Body of pancreas (tissue), 4 donors: Measurements from ENCODE around the gene HCFC1R1. TPM values are rescaled to one million over a fixed set of nuclear protein-coding genes. Genes with fewer than 3 reads are reported as not detected.
A peak's percentile ranks its signal among the peaks of the same experiment; 100 is the strongest.

ENCODE experiments used
- ATAC-seq: fragments of 150-250 bp; one replicate; pipeline ENCODE4 v1.9.1; 2016
- DNase-seq, 4 donors: peaks; one replicate each; pipeline ENCODE4 v3.0.0-alpha.2; 2019
- H3K27ac ChIP-seq, 4 donors: fragments of 200-600 bp; sonication (generic); 1 replicate in 3 of 4; 2 replicates in 1 of 4; pipeline versions ENCODE4 v1.5.1 to v1.6.1; 2016 to 2019; ENCODE audit warnings: mild to moderate bottlenecking in 1 of 4, mixed read lengths in 1 of 4, moderate library complexity in 1 of 4
- H3K27me3 ChIP-seq, 2 donors: fragments of 200-600 bp; sonication (generic); one replicate each; pipeline ENCODE4 v1.6.0; 2016; ENCODE audit warnings: mild to moderate bottlenecking in 1 of 2
- H3K36me3 ChIP-seq, 2 donors: fragments of 200-600 bp; sonication (generic); replicated peaks in 1 of 2; 2 replicates each; pipeline ENCODE4 v1.5.1; 2016; ENCODE audit warnings: low read depth in 2 of 2; ENCODE audit not compliant: insufficient read depth in 1 of 2
- H3K4me1 ChIP-seq: fragments of 200-600 bp; sonication (generic); one replicate; pipeline ENCODE4 v1.6.0; 2016
- H3K4me3 ChIP-seq, 2 donors: fragments of 200-600 bp; sonication (generic); 1 replicate in 1 of 2; 2 replicates in 1 of 2; pipeline ENCODE4 v1.5.1; 2016 to 2019
- H3K9me3 ChIP-seq, 3 donors: fragments of 200-600 bp; sonication (generic); 1 replicate in 2 of 3; 2 replicates in 1 of 3; pipeline ENCODE4 v1.5.1; 2016
- CTCF ChIP-seq, 7 experiments: fragments of 450-650 bp in 4 of 7; fragments of 200-600 bp in 3 of 7; sonication (generic) in 3 of 7; IDR thresholded peaks; one replicate each; pipeline ENCODE4 v1.5.1; 2016 to 2019; ENCODE audit warnings: antibody characterized with exemption in 7 of 7
- POLR2A ChIP-seq, 3 donors: fragments of 450-650 bp; IDR thresholded peaks; one replicate each; pipeline ENCODE4 v1.6.1; 2016; ENCODE audit warnings: antibody characterized with exemption in 3 of 3, mild to moderate bottlenecking in 2 of 3
- WGBS, 2 donors: methylation state at CpG; one replicate each; pipeline ENCODE4 v1.1.5; 2017; 5-methylcytosine and 5-hydroxymethylcytosine counted together
- intact Hi-C: fragments of 100-400 bp; cut with DNase I; formaldehyde crosslinking; loops from one replicate; pipeline ENCODE4 v1.15.1; 2023
- total RNA-seq, 2 donors: library from RNA; depleted of rRNA; stranded (reverse); fragments of >200 nt; gene quantifications; one replicate each; pipeline ENCODE4 v1.1.0, GENCODE V29; 2016

Gene HCFC1R1
- total RNA-seq, 2 donors from 2014 or later, result 6.9 to 15.3 TPM

GRCh38 chr16:3035289-3035971 is 11.7 kb upstream of the HCFC1R1 start:
- peak; percentile 62 for ATAC-seq
- H3K27me3 ChIP-seq, result no peaks in the 10 kb centered on the region
- no peaks in the 10 kb centered on the region for H3K9me3 ChIP-seq
- intact Hi-C loops, result no loop called here
- peak; percentile 87 to 94 (median 91) for DNase-seq
- WGBS, 2 donors, result 11 to 12% methylated on average over 5 to 19 of the region's 19 CpGs
- peaks cover 72% of the 10 kb centered on the region for H3K4me1 ChIP-seq
- peak overlapping the region; percentile 95 for H3K27ac ChIP-seq
- no peaks in the 10 kb centered on the region for H3K36me3 ChIP-seq
- peak in 1 of 3 donors; percentile 42 for TF ChIP-seq POLR2A (IDR thresholded peaks at IDR 0.05)
- TF ChIP-seq CTCF (IDR thresholded peaks at IDR 0.05), result no peak
- H3K4me3 ChIP-seq, result peak overlapping the region; percentile 52 to 92

DNA sequence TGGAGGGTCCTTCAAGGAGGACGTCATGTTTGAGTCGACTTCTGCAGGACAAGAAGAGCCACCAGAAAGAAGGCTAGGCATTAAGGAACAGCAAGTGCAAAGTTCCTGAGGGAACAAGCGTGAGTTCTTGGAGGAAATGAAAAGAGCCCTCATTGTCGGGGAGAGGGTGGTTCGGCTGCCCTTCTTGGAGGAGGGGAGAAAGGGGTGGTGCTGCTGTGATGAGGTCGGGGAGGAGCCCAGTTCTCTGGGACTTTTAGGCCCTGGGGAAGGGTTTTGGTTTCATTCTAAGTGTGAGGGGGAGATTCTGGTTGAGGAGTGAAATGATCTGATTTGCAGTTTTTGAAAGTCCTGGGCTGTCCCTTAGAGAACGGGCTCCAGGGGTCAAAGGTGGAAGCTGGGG is 8.9 kb upstream of the HCFC1R1 start:
- no peak overlapping the region for H3K27ac ChIP-seq
- TF ChIP-seq POLR2A (IDR thresholded peaks at IDR 0.05), result no peak
- TF ChIP-seq CTCF (IDR thresholded peaks at IDR 0.05), result no peak
- no peak overlapping the region for H3K4me3 ChIP-seq
- intact Hi-C loops, result no loop called here
- H3K36me3 ChIP-seq, result peaks cover 0 to 6% of the 10 kb centered on the region in 2 donors
- no peak for DNase-seq
- H3K4me1 ChIP-seq, result peaks cover 77% of the 10 kb centered on the region
- WGBS, 2 donors, result 64 to 76% methylated on average over 7 of the region's 7 CpGs
- ATAC-seq, result no peak
- H3K27me3 ChIP-seq, result no peaks in the 10 kb centered on the region
- H3K9me3 ChIP-seq, result no peaks in the 10 kb centered on the region

DNA sequence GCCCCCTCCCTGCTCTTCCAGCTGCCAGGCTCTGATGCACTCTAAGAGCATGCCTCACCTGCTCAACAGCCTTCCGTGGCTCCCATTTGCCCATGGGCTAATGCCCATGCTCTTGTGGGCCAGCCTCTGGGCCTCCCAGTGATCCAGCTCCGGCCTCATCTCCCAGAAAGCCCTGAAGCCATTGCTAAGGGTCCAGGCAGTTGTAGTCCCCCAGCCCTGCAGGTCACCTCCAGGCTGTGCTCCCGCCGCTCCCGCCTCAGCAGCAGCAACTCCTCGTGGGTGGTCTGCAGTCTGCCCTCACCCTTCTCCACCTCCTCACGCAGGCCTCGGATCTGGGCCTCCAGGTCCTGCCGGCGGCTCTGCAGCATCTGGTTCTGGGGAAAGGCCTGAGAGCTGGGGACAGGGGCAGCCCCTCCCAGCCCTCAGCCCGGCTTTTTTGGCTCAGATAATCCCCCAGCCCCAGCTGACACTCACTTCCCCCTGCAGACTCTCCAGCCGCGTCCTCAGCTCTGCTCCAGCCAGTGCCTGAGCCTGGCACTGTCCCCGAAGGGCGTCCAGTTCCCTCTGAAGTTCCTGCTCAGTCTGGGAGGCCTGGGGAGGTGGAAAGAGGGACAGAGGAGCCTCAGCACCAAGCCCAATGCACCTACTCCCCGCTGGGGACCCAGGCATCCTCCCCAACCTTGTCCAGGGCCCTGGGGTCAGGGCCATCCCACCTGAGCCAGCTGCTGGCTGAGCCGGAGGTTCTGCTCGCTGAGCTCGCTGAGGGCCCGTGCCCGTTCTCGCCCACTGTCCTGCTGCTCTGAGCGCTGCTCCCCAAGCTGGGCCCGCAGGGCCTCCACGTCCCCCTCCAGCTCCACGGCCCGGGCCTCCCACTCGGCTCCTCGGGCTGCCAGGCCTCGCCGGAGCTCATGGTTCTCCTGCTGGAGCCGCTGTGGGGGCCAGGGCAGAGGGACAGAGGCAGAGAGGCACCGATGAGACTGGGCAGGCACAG is 6.8 kb upstream of the HCFC1R1 start:
- H3K4me3 ChIP-seq, result no peak overlapping the region
- H3K9me3 ChIP-seq, result no peaks in the 10 kb centered on the region
- H3K27me3 ChIP-seq, result no peaks in the 10 kb centered on the region
- H3K36me3 ChIP-seq, result peaks cover 0 to 9% of the 10 kb centered on the region in 2 donors
- WGBS, 2 donors, result 85 to 86% methylated on average over 11 to 33 of the region's 33 CpGs
- H3K27ac ChIP-seq, result peak overlapping the region in 1 of 4 donors; percentile 56
- no peak for ATAC-seq
- H3K4me1 ChIP-seq, result peaks cover 70% of the 10 kb centered on the region
- TF ChIP-seq CTCF (IDR thresholded peaks at IDR 0.05) (no peak), POLR2A (IDR thresholded peaks at IDR 0.05) (no peak)
- intact Hi-C loops, result no loop called here
- DNase-seq, result no peak

DNA sequence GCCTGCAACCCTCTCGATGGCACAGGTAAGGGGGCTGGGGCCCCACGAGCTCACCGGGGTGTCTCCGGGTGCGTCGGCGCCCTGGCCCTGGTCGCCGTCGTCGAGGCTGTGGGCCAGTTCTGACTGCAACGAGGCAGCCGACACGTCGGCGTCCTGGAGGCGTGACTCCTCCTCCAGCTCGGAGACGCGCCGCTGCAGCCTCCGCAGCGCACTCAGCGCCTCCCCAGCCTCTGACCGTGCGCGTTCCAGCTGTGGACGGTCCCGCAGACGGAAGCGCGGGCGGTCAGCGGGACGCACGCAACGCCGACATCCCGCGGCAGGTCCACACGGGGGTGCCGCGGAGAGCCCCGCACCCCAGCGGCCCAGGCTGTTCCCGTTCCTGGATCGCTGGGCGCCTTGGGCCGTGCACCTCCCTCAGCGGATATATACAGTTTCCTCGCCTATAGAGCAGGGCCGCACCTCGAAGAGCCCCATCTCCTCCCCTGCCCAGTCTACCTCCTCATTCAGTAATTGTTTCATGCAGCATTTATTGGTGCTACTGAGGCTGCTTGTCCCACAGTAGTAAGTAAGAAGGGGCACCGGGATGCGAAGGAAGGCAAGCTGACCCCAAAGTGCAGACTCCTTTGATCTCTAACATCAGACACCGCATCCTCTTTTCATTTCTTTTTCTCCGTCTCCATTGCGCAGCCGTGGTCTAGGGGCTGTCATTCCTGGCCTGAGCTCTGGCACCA is 5.9 kb upstream of the HCFC1R1 start:
- DNase-seq, result peak in 1 of 4 donors; percentile 24
- Histone ChIP-seq H3K36me3 (peaks cover 0 to 9% of the 10 kb centered on the region in 2 donors), H3K27me3 (no peaks in the 10 kb centered on the region), H3K27ac (no peak overlapping the region), H3K4me3 (no peak overlapping the region), H3K9me3 (no peaks in the 10 kb centered on the region), H3K4me1 (peaks cover 74% of the 10 kb centered on the region)
- intact Hi-C loops, result no loop called here
- WGBS, 2 donors, result 64 to 84% methylated on average over 23 to 39 of the region's 59 CpGs
- ATAC-seq, result no peak
- TF ChIP-seq CTCF (IDR thresholded peaks at IDR 0.05) (no peak), POLR2A (IDR thresholded peaks at IDR 0.05) (no peak)
